DND-41 (cell line): ENCODE results near the gene LMO2.
"Not testable (repeated sequence)": the region's sequence is repeated elsewhere in the genome, so short reads cannot be mapped to it uniquely, and the experiment has no call there.

Experiments
- ATAC-seq: fragments of 200-7000 bp; cut with Tn5 transposase; 3 replicates; pipeline ENCODE4 v1.9.1; 2021; ENCODE audit warnings: low read depth; ENCODE audit not compliant: insufficient read depth
- DNase-seq: peaks from one replicate; pipeline ENCODE4 v3.0.0-alpha.2; 2020
- H2AFZ ChIP-seq: 2 replicates; pipeline ENCODE4 v1.6.0; 2012; ENCODE audit warnings: low read depth, low read length
- H3K27ac ChIP-seq: 2 replicates; pipeline ENCODE4 v1.5.1; 2012; ENCODE audit warnings: low read length, inconsistent platforms
- H3K27me3 ChIP-seq: fragments of 200-600 bp; sonication (generic); 2 replicates; pipeline ENCODE4 v1.6.0; 2012; ENCODE audit warnings: low read length, mild to moderate bottlenecking, inconsistent platforms; ENCODE audit not compliant: insufficient read depth, poor library complexity
- H3K36me3 ChIP-seq: 2 replicates; pipeline ENCODE4 v1.5.1; 2012; ENCODE audit warnings: low read length, inconsistent platforms; ENCODE audit not compliant: insufficient read depth
- H3K4me1 ChIP-seq: 2 replicates; pipeline ENCODE4 v1.5.1; 2012; ENCODE audit warnings: mild to moderate bottlenecking, low read length; ENCODE audit not compliant: insufficient read depth
- H3K4me2 ChIP-seq: 2 replicates; pipeline ENCODE4 v1.6.0; 2012; ENCODE audit warnings: mild to moderate bottlenecking, moderate library complexity, low read length, inconsistent platforms; ENCODE audit not compliant: insufficient read depth
- H3K4me3 ChIP-seq, 2 experiments: fragments of 200-600 bp in 1 of 2; shearing (Covaris generic) in 1 of 2; 2 replicates each; pipeline ENCODE4 v1.5.1; 2012 to 2016; ENCODE audit warnings: inconsistent platforms in 2 of 2, low read length in 2 of 2, mild to moderate bottlenecking in 2 of 2, low read depth in 1 of 2, moderate library complexity in 1 of 2
- H3K79me2 ChIP-seq: 2 replicates; pipeline ENCODE4 v1.6.0; 2012; ENCODE audit warnings: low read length, inconsistent platforms; ENCODE audit not compliant: insufficient read depth
- H3K9ac ChIP-seq: 2 replicates; pipeline ENCODE4 v1.6.0; 2012; ENCODE audit warnings: low read depth, mild to moderate bottlenecking, inconsistent platforms, low read length, moderate library complexity
- H3K9me3 ChIP-seq: 2 replicates; pipeline ENCODE4 v1.5.1; 2012; ENCODE audit warnings: low read length, moderate library complexity, mild to moderate bottlenecking, inconsistent platforms; ENCODE audit not compliant: insufficient read depth, severe bottlenecking
- H4K20me1 ChIP-seq: 2 replicates; pipeline ENCODE4 v1.6.0; 2012; ENCODE audit warnings: low read length; ENCODE audit not compliant: insufficient read depth
- CTCF ChIP-seq: IDR thresholded peaks from 2 replicates; pipeline ENCODE4 v1.5.1; 2012; ENCODE audit warnings: borderline replicate concordance, low read length, moderate library complexity, mild to moderate bottlenecking; ENCODE audit not compliant: poor library complexity, severe bottlenecking; ENCODE audit errors: extremely low read depth
- EZH2 ChIP-seq: IDR thresholded peaks from 3 replicates; pipeline ENCODE4 v1.6.1; 2012; ENCODE audit warnings: borderline replicate concordance, low read depth, mild to moderate bottlenecking, moderate library complexity, low read length, inconsistent platforms; ENCODE audit not compliant: severe bottlenecking

LMO2 gene

GRCh38 chr11:33828604-33829429, 63.1 kb downstream of the LMO2 start:
- no peak for DNase-seq
- Histone ChIP-seq H3K27ac (no peak overlapping the region), H3K27me3 (peaks cover 16% of the 10 kb centered on the region), H2AFZ (no peak overlapping the region), H4K20me1 (no peaks in the 10 kb centered on the region), H3K4me1 (no peaks in the 10 kb centered on the region), H3K9me3 (no peaks in the 10 kb centered on the region), H3K79me2 (no peaks in the 10 kb centered on the region), H3K4me2 (no peak overlapping the region), H3K9ac (no peak overlapping the region), H3K4me3 (no peak overlapping the region), H3K36me3 (no peaks in the 10 kb centered on the region)
- no peak for ATAC-seq
- TF ChIP-seq EZH2 (no peak), CTCF (no peak)

GRCh38 chr11:33827206-33827605, 64.7 kb downstream of the LMO2 start:
- no peak for ATAC-seq
- no peaks in the 10 kb centered on the region for H4K20me1 ChIP-seq
- no peak for DNase-seq
- no peaks in the 10 kb centered on the region for H3K4me1 ChIP-seq
- no peak overlapping the region for H3K4me3 ChIP-seq
- H3K79me2 ChIP-seq: no peaks in the 10 kb centered on the region
- H3K27ac ChIP-seq: no peak overlapping the region
- peaks cover 17% of the 10 kb centered on the region for H3K27me3 ChIP-seq
- H2AFZ ChIP-seq: no peak overlapping the region
- no peaks in the 10 kb centered on the region for H3K36me3 ChIP-seq
- TF ChIP-seq CTCF: no peak
- TF ChIP-seq EZH2: no peak
- H3K9ac ChIP-seq: no peak overlapping the region
- H3K9me3 ChIP-seq: no peaks in the 10 kb centered on the region
- no peak overlapping the region for H3K4me2 ChIP-seq

- H3K27ac ChIP-seq: no peak overlapping the region
- peaks cover 23% of the 10 kb centered on the region for H3K27me3 ChIP-seq
- DNase-seq (no peak), ATAC-seq (no peak)
- TF ChIP-seq CTCF (no peak), EZH2 (no peak)
- no peak overlapping the region for H3K4me3 ChIP-seq
- no peak overlapping the region for H2AFZ ChIP-seq
- H3K9me3 ChIP-seq: no peaks in the 10 kb centered on the region
- H3K9ac ChIP-seq: no peak overlapping the region
- no peaks in the 10 kb centered on the region for H3K79me2 ChIP-seq
- no peaks in the 10 kb centered on the region for H3K4me1 ChIP-seq
- H3K4me2 ChIP-seq: no peak overlapping the region
- no peaks in the 10 kb centered on the region for H4K20me1 ChIP-seq
- H3K36me3 ChIP-seq: no peaks in the 10 kb centered on the region
Observed at GRCh38 chr11:33825854-33826560, 65.9 kb downstream of the LMO2 start.

GRCh38 chr11:33822981-33823380, 68.9 kb downstream of the LMO2 start:
- H3K27ac ChIP-seq, H3K9me3 ChIP-seq, H4K20me1 ChIP-seq, DNase-seq, H2AFZ ChIP-seq, ATAC-seq, H3K4me1 ChIP-seq, H3K4me2 ChIP-seq, H3K9ac ChIP-seq, H3K79me2 ChIP-seq, H3K36me3 ChIP-seq, H3K4me3 ChIP-seq: not testable (repeated sequence)
- peaks cover 20% of the 10 kb centered on the region for H3K27me3 ChIP-seq
